22Rv1 (cell line): ENCODE measurements around the gene GAL3ST2.

Experiments
- CTCF ChIP-seq: fragments of 450-650 bp; IDR thresholded peaks from 2 replicates; pipeline ENCODE4 v1.5.1; 2017; ENCODE audit warnings: mild to moderate bottlenecking
- ZFX ChIP-seq: fragments of 450-650 bp; IDR thresholded peaks from 2 replicates; pipeline ENCODE4 v1.6.1; 2017; ENCODE audit warnings: antibody characterized with exemption, borderline replicate concordance

- TF ChIP-seq CTCF = no peak
- no peak for TF ChIP-seq ZFX
Observed at GRCh38 chr2:241744028-241744754, 32.4 kb upstream of the GAL3ST2 start.
